ENCODE measurements around the gene EIF3M.
"Not testable (repeated sequence)": the region's sequence is repeated elsewhere in the genome, so short reads cannot be mapped to it uniquely, and the experiment has no call there.

EIF3M gene

GRCh38 chr11:32583459-32584271 lies at the start of gene EIF3M:
EIF3M (plus strand) TSS chr11:32583831; CDS start chr11:32583888, 57 bp downstream.
- peak; percentile 96 for DNase-seq

DNA sequence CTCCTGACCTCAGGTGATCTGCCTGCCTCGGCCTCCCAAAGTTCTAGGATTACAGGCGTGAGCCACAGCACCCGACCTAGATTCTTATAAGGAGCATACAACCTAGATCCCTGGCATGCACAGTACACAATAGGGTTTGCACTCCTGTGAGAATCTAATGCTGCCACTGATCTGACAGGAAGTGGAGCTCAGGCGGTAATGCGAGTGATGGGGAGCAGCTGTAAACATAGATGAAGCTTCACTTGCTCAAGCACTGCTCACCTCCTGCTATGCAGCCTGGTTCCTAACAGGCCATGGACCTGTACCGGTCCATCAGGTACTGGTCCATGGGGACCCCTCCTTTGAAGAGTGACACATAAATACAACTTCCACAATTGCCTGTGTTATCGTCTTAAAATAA lies 44.8 kb upstream of the EIF3M start:
- DNase-seq = no peak

DNA sequence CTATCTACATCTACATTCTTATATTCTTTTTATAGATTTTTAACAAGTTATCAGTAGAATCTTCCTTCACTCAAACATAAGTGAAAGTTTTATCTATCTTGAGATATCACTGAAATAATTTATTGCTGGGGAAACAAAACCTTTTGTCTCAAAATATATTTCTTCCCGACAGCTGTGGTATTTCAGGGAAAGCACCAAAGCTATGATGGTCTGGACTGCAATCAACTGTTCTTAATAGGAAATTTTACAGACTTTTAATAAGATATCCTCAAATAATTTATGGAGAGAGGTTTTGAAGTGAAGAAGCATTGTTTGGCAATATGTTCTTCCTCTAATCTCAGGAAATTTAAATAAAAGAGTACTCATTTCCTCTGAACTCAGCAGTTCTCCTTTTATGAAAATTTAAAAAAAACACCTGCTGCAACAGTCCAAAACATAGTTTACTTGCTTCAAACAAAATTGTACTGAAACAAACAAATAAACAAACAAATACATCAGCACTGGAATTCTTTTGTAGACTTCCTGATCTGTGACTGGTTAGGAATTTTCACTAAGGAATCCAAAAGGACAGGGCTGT lies 33.9 kb upstream of the EIF3M start:
- peak; percentile 30 for DNase-seq

DNA sequence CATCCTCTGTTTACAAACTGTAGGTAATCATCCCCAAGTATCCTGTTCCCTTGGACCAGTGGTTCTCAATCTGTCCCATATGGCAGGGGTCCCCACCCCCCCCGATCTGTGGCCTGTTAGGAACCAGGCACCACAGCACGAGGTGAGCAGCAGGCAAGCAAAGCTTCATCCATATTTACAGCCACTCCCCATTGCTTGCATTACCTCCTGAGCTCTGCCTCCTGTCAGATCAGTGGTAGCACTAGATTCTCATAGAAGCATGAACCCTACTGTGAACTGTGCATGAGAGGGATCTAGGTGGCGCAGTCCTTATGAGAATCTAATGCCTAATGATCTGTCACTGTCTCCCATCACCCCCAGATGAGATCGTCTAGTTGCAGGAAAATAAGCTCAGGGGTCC lies 33.4 kb upstream of the EIF3M start:
- DNase-seq = no peak

DNA sequence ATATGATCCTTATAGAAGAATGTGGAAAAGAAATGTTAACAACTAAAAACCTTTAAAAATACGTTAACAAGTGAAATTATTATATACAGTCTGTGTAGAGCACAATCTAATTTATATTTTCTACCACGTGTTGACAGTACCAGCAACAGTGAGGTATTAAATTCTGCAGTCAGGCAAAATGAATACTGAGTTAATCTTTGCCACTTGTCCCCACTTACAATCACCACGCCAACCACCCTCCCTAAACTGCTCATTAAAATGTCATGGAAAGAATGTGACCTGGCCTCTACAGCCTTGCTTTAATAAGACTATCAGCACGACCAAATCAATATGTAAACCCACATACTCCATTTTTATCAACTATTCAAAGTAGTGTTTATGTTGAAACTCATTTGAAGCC lies 28.5 kb upstream of the EIF3M start:
- DNase-seq = no peak

GRCh38 chr11:32555895-32556294 lies 27.7 kb upstream of the EIF3M start:
- DNase-seq = no peak

DNA sequence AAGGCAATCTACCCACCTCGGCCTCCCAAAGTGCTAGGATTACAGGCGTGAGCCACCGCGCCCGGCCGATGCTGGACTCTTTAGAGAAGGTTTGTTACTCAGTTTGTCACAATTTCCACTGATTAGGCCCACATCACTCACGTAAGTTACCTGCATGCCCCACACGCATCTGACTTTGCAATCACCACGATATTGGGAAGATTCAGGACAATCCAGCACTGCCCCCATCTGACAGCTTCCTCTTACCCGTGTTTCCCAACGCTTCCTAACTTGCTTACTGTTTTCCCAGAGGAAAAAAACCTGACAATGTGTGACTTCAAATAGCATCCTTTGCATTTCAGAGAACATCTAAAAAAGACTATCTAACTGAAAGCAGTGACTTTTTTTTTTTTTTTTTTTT lies 21.8 kb upstream of the EIF3M start:
- DNase-seq = no peak

GRCh38 chr11:32562839-32563599 lies 20.6 kb upstream of the EIF3M start:
- no peak for DNase-seq

DNA sequence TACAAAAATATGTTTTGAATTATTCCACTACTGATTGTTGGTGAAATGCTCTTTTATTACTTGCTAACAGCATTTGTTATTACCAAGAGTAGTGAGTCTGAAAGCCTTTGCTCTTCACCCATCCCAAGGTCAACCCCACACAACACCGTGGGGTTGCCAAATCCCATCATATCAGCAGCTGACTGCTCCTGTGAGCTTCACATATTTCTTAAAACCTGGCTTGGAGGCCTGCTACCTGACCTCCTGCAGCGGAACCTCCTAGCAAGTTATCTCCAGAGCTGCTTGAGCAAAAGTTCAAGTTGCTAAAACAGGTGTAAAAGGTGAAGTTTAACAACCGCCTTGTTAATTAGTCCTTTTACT lies 20.1 kb upstream of the EIF3M start:
- no peak for DNase-seq

DNA sequence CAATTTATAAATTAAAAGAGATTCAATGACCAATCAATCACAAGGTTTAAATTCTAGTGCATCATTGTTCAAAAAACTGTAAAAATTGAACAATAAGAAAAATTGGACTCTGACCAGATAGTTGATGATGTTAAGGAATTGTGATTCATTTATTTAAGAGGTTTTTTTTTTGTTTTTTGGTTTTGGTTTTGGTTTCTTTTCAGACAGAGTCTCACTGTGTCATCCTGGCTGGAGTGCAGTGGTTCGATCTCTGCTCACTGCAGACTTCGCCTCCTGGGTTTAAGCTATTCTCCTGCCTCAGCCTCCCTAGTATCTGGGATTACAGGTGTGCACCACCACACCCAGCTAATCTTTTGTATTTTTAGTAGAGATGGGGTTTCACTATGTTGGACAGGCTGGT lies 17.1 kb upstream of the EIF3M start:
- no peak for DNase-seq

GRCh38 chr11:32567154-32567553 lies 16.5 kb upstream of the EIF3M start:
- no peak for DNase-seq

GRCh38 chr11:32569313-32569881 lies 14.2 kb upstream of the EIF3M start:
- DNase-seq = no peak

DNA sequence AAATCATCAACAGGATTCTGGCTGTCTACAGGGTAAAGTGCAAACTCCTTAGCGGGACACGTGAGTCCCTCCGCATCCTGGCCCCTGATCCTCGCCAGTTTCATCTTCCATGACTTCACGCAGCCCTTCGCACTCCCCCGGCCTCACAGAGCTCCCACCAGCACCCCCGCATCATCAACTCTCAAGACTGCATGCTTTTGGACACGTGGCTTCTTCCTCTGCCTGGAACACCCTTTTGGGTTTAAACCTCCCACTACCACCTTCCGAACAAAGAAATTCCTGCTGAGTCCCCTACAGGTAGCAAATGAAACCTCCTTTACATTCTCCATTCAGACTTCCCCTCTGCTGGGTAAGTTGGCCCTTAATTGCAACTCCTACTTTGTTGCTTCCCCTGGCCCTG lies 12.6 kb upstream of the EIF3M start:
- DNase-seq = no peak

GRCh38 chr11:32573228-32573627 lies 10.4 kb upstream of the EIF3M start:
- peak; percentile 48 for DNase-seq

GRCh38 chr11:32574421-32574820 lies 9.2 kb upstream of the EIF3M start:
- DNase-seq = no peak

DNA sequence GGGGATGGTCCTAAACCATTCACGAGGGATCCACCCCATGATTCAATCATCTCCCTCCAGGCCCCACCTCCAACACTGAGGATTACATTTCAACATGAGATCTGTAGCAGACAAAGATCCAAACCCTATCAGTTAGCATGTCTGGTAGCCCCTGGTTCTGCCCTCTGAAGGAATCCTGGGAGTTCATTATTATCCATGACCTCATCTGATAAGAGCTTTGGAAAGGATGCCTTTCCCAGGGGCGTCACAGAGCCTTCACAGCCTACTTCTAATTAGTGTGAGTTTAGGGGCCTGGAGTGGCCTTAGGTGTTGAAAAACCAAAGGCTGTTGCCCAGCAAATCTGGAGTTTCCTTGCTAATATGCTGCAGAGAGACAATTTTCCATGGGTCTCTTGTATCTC lies 8.6 kb upstream of the EIF3M start:
- DNase-seq = no peak

DNA sequence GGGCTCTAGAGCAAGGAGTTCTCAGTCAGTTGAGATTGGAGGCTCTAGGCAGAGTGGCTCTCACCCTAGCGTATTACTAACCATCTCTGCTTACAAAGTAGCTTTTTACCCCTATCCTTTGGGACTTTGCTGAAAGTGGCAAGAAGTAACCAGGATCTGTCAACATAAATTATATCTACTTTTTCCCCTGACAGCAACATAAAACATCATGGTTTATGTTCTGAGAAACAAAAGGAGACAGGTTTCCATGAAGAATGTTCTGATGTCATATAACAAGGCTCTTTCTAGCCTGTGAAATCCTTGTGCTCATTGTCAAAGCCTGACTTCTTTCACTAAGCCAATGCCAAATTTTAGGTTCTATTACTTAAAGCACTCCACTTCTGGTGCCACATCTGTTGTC lies 7.2 kb upstream of the EIF3M start:
- no peak for DNase-seq

DNA sequence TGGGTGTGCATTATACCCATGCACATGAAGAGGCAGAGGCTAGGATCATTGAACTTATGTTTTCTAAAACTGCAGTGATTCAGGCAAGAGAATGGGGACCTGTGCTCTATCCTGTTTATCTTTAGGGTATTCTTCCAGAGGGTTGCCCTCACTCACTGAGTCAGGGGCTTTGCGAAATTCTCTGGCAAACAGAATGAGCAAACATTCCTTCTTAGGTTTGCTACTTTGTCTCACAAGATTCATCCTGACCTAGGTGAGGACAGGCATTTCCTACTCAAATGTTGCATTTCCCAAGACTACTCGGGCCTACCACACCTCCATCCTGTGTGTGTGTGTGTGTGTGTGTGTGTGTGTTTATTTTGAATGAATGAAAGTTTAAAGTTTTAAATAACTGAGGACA lies 2.7 kb upstream of the EIF3M start:
- DNase-seq = no peak

- no peak for DNase-seq
These were observed 2.1 kb upstream of the EIF3M start for GRCh38 chr11:32581556-32581955.

DNA sequence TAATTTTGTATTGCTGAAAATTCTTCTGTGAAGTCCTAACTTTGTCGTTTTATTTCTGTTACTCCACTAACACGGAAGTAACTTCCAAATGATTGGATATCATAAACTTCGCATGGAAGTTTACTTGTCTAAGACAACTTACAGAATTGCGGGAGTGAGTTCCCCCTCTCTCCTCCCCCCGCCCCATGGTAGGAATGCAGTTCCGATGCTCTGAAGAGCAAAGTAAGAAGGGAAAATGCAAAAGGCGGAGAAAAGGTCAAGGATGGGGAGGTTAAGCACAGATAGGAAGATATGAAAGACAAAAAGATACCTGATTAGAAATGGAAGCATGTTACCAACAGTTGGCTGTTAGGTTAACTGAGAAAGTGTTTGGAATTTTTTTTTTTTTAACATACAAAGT lies 1.3 kb downstream of the EIF3M start:
- no peak for DNase-seq

GRCh38 chr11:32586576-32587190 lies 3.1 kb downstream of the EIF3M start:
- DNase-seq = peak; percentile 26

GRCh38 chr11:32594272-32594671 lies 10.6 kb downstream of the EIF3M start:
- DNase-seq = peak; percentile 93

- not testable (repeated sequence) for DNase-seq
These were observed 12.5 kb downstream of the EIF3M start for GRCh38 chr11:32596114-32596513.

Measured in MV-4-11 (cell line).